ENCODE data around the gene NPPC. TPM values are rescaled to one million over a fixed set of nuclear protein-coding genes. Genes with fewer than 3 reads are reported as not detected.

NPPC gene
- total RNA-seq, 4 donors from 2014 or later = 1.8 TPM; not detected in 3

DNA sequence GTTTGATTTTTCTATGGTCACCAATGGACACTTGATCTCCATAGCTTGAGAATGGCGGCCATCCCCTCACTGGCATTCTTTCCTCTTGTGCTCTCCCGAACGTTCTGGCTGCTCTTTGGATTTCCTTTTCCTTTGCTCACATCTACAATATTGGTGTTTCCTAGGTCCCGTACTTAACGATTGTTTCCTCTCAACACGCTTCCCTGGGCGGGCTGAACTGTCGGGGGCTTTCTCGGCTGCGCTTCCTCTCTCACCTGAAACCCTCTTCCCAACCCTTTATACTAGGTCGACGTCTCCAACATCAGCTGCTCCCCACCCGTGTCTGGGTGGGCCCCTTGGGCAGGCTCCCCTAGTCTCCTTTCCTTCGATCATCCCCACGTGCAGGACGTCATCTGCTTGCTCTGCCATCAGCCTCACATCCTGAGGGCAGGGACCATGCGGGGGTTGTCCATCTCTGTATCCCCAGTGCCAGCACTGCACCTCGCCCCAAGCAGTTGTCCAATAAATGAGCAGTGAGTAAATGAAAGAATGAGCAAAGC is 34.7 kb upstream of the NPPC start:
- TF ChIP-seq, protein P1, sequence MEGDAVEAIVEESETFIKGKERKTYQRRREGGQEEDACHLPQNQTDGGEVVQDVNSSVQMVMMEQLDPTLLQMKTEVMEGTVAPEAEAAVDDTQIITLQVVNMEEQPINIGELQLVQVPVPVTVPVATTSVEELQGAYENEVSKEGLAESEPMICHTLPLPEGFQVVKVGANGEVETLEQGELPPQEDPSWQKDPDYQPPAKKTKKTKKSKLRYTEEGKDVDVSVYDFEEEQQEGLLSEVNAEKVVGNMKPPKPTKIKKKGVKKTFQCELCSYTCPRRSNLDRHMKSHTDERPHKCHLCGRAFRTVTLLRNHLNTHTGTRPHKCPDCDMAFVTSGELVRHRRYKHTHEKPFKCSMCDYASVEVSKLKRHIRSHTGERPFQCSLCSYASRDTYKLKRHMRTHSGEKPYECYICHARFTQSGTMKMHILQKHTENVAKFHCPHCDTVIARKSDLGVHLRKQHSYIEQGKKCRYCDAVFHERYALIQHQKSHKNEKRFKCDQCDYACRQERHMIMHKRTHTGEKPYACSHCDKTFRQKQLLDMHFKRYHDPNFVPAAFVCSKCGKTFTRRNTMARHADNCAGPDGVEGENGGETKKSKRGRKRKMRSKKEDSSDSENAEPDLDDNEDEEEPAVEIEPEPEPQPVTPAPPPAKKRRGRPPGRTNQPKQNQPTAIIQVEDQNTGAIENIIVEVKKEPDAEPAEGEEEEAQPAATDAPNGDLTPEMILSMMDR (IDR thresholded peaks at IDR 0.05; ENCODE audit: low read depth) = no peak

DNA sequence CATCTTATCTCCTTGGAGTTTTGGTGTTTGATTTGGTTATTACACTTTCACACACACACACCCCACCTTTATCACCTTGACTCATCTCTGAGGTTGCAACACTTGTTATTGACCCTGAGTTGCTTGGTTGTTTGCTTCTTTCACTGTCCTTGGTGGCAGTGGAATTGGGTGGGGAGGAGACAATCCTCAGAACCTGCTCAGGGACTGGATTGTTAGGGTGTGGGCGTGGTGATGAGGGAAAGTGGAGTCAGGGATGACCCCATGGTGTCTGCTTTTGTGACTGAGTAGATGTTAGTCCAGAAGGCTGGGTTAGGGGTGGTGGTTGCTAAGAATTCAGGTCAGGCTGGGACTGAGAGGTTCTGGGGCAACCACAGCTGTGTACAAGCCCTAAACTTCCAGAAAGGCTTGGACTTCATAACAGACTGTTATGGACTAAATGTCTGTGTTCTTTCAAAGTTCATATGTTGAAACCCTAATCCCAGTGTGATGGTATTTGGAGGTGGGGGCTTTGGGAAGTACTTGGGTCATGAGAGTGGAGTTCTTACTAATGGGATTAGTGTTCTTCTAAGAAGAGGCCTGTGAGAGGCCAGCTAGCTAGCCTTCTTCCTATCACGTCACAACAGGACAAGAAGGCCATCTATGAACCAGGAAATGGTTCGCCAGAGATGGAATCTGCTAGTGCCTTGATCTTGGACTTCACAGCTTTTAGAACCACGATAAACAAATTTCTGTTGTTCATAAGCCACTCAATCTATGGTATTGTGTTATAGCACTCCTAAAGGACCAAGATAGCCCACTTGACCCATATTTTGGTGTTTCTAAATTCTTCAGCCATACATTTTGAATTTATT is 31.9 kb upstream of the NPPC start:
- TF ChIP-seq, protein P1 (IDR thresholded peaks at IDR 0.05; ENCODE audit: low read depth) = no peak

DNA sequence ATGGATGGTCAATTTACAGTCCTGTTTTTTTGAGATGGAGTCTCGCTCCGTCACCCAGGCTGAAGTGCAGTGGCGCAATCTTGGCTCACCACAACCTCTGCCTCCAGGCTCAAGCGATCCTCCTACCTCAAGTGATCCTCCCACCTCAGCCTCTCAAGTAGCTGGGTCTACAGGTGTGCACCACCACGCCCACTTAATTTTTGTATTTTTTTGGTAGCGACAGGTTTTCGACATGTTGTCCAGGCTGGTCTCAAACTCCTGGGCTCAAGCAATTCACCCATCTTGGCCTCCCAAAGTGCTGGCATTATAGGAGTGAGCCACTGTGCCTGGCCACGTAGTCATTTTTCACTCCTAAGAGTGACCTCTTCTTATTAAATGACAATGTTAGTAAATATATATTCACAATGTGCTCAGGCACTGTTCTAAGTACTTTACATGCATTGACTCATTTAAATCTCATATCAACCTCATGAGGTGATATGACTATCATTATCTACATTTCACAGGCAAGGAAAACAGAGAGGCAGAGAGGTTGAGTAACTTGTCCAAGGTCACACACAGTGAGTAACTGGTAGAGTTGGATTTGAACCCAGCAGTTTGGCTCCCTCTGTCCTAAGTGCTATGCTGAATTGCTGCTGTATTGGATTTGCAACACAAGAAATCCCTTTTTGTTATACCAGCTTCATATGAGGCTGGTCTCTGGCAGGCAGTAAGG is 29.7 kb upstream of the NPPC start:
- TF ChIP-seq, protein P1 (IDR thresholded peaks at IDR 0.05; ENCODE audit: low read depth) = no peak

DNA sequence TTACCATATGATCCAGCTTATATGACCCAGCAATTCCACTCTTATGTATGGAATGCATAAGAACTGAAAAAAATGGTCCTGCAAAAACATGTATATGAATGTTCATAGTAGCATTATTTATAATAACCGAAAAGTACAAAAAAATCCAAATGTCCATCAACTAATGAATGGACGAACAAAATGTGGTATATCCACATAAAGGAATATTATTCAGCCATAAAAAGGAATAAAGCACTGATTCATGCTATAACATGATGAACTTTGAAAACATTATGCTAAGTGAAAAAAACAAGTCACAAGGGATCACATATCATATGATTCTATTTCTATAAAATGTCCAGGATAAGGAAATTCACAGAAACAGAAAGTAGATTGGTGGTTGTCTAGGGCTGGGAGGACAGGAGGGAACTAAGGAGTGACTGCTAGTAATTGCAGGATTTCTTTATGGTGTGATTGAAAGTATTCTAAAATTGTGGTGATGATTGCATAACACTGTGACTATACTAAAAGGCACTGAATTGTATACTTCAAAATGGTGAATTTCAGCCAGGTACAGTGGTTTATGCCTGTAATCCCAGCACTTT is 25.3 kb upstream of the NPPC start:
- TF ChIP-seq, protein P1 (IDR thresholded peaks at IDR 0.05; ENCODE audit: low read depth) = no peak

DNA sequence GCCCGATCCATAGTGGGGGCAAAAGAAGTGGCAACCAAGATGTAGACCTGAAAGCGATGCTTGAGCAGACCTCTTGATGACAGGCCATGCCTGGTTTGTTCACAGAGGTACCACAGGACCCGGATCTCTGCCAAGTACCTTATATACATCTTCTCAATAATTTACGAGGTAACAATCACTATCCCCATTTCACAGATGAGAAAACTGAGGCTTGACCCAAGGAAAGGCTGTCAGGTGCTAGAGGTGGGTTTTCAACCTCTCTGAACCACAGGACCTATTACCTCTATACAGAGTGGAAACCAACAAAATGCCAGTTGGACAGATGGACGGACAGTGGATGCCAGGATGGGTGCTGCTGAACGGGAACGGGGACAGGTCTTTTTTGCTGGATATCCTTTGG is 21.5 kb upstream of the NPPC start:
- TF ChIP-seq, protein P1 (IDR thresholded peaks at IDR 0.05; ENCODE audit: low read depth) = no peak

DNA sequence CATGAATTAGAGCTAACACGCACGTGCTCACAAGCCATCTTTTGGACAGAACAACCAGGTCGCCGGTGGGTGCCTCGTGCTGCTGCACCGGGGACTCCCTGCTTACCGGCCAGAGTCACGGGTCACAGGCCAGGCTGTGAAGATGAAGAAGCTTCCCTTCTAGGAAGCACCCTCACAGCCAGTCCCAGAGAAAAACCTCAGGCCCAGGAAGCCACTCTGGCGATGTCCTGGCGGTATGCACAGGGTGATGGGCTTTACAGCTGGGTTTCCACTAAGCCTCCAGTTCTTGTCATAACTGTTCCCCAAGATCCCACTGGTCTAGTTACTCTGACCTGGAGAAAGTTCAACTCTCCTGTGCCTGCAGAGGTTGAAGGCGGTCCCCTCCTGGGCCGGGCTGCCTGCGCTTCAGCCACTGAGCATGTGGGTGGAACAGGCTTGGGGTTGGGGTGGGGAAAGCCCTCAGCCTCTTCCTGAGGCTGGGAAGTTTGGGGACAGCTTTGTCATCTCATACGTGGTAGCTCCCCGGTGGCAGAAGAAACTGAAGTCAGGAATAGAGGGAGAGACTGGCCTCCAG is 20.1 kb upstream of the NPPC start:
- TF ChIP-seq, protein P1 (IDR thresholded peaks at IDR 0.05; ENCODE audit: low read depth) = no peak

All from subcutaneous adipose tissue (tissue), 4 donors.